Neural cell (in vitro differentiated cells): ENCODE measurements around the gene AP2A2. TPM values are rescaled to one million over a fixed set of nuclear protein-coding genes. Genes with fewer than 3 reads are reported as not detected.

Source experiments
- H2AFZ ChIP-seq: fragments of 200-600, 300-800 bp; sonication (generic), shearing (Covaris generic); 2 replicates; pipeline ENCODE4 v1.6.0; 2014; ENCODE audit warnings: low read depth, mild to moderate bottlenecking, antibody characterized with exemption, low read length, moderate library complexity
- H3F3A ChIP-seq: fragments of 200-600 bp; shearing (Covaris generic); 2 replicates; pipeline ENCODE4 v1.6.1; 2016; ENCODE audit warnings: mild to moderate bottlenecking, moderate library complexity, mixed read lengths, antibody characterized with exemption, low read length; ENCODE audit not compliant: insufficient read depth, poor library complexity, severe bottlenecking
- H3K27ac ChIP-seq: fragments of 200-600, 300-800 bp; sonication (generic), shearing (Covaris generic); 2 replicates; pipeline ENCODE4 v1.5.1; 2014; ENCODE audit warnings: mild to moderate bottlenecking, low read length, moderate library complexity
- H3K27me3 ChIP-seq: fragments of 300-800, 200-600 bp; sonication (generic), shearing (Covaris generic); 2 replicates; pipeline ENCODE4 v1.6.0; 2014; ENCODE audit warnings: mild to moderate bottlenecking, low read depth, low read length, moderate library complexity; ENCODE audit not compliant: insufficient read depth
- H3K36me3 ChIP-seq: fragments of 300-800, 200-600 bp; sonication (generic), shearing (Covaris generic); 2 replicates; pipeline ENCODE4 v1.5.1; 2014; ENCODE audit warnings: mild to moderate bottlenecking, antibody characterized with exemption, low read length, moderate library complexity; ENCODE audit not compliant: insufficient read depth
- H3K4me2 ChIP-seq: fragments of 300-800, 200-600 bp; sonication (generic), shearing (Covaris generic); 2 replicates; pipeline ENCODE4 v1.6.0; 2014; ENCODE audit warnings: mild to moderate bottlenecking, low read length
- H3K4me3 ChIP-seq: fragments of 300-800, 200-600 bp; sonication (generic), shearing (Covaris generic); 2 replicates; pipeline ENCODE4 v1.5.1; 2014; ENCODE audit warnings: mild to moderate bottlenecking, low read length, moderate library complexity
- H3K79me2 ChIP-seq: fragments of 200-600 bp; shearing (Covaris generic); replicated peaks from 2 replicates; pipeline ENCODE4 v1.6.0; 2014; ENCODE audit warnings: mild to moderate bottlenecking, low read length, moderate library complexity; ENCODE audit not compliant: insufficient read depth
- H3K9ac ChIP-seq: fragments of 300-800, 200-600 bp; sonication (generic), shearing (Covaris generic); 2 replicates; pipeline ENCODE4 v1.6.1; 2016; ENCODE audit warnings: mild to moderate bottlenecking, low read length, mixed read lengths
- H3K9me2 ChIP-seq: fragments of 200-600 bp; shearing (Covaris generic); 2 replicates; pipeline ENCODE4 v1.6.1; 2016; ENCODE audit warnings: mild to moderate bottlenecking, low read length, mixed read lengths; ENCODE audit not compliant: insufficient read depth
- H3K9me3 ChIP-seq: fragments of 200-600, 300-800 bp; sonication (generic), shearing (Covaris generic); 2 replicates; pipeline ENCODE4 v1.6.1; 2016; ENCODE audit warnings: mild to moderate bottlenecking, mixed run types, low read length, moderate library complexity, mixed read lengths
- H4K20me1 ChIP-seq: fragments of 200-600 bp; shearing (Covaris generic); 2 replicates; pipeline ENCODE4 v1.6.1; 2016; ENCODE audit warnings: mild to moderate bottlenecking, mixed run types; ENCODE audit not compliant: insufficient read depth
- EP300 ChIP-seq: fragments of 450-650 bp; conservative IDR thresholded peaks from 2 replicates; pipeline ENCODE4 v1.6.1; 2014; ENCODE audit warnings: antibody characterized with exemption, mild to moderate bottlenecking, moderate library complexity; ENCODE audit not compliant: poor library complexity, severe bottlenecking
- EZH2 ChIP-seq: fragments of 200-600, 300-800 bp; shearing (Covaris generic), sonication (generic); IDR thresholded peaks from 2 replicates; pipeline ENCODE4 v1.6.1; 2014; ENCODE audit warnings: antibody characterized with exemption, low read length, borderline replicate concordance, mild to moderate bottlenecking; ENCODE audit not compliant: insufficient read depth, poor library complexity, severe bottlenecking
- MXI1 ChIP-seq: fragments of 450-650 bp; conservative IDR thresholded peaks from 2 replicates; pipeline ENCODE4 v1.6.1; 2014; ENCODE audit warnings: antibody characterized with exemption, mild to moderate bottlenecking; ENCODE audit not compliant: poor library complexity, severe bottlenecking
- POLR2AphosphoS5 ChIP-seq: IDR thresholded peaks from 2 replicates; pipeline ENCODE4 v1.6.1; 2012
- RAD21 ChIP-seq: fragments of 450-650 bp; conservative IDR thresholded peaks from 2 replicates; pipeline ENCODE4 v1.6.1; 2014; ENCODE audit warnings: antibody characterized with exemption, mild to moderate bottlenecking, moderate library complexity
- REST ChIP-seq: IDR thresholded peaks from 2 replicates; pipeline ENCODE4 v1.6.1; 2012; ENCODE audit warnings: borderline replicate concordance
- SMC3 ChIP-seq: fragments of 450-650 bp; conservative IDR thresholded peaks from 2 replicates; pipeline ENCODE4 v1.6.1; 2014; ENCODE audit warnings: antibody characterized with exemption, mild to moderate bottlenecking, moderate library complexity; ENCODE audit not compliant: poor library complexity
- TAF1 ChIP-seq: IDR thresholded peaks from 2 replicates; pipeline ENCODE4 v1.6.1; 2012; ENCODE audit warnings: low read depth
- polyA plus RNA-seq: library from polyadenylated mRNA; depleted of rRNA; stranded (reverse); fragments of >200 nt; gene quantifications from 2 replicates; pipeline ENCODE4 v1.2.3, GENCODE V29; 2014
- TF ChIP-seq, protein P1 (sequence below): fragments of 450-650 bp; IDR thresholded peaks from 2 replicates; pipeline ENCODE4 v1.5.1; 2014; ENCODE audit warnings: antibody characterized with exemption, mild to moderate bottlenecking, moderate library complexity; ENCODE audit not compliant: poor library complexity, severe bottlenecking

AP2A2 gene
- polyA plus RNA-seq, 1 donor from 2014 or later: 46.5 TPM

DNA sequence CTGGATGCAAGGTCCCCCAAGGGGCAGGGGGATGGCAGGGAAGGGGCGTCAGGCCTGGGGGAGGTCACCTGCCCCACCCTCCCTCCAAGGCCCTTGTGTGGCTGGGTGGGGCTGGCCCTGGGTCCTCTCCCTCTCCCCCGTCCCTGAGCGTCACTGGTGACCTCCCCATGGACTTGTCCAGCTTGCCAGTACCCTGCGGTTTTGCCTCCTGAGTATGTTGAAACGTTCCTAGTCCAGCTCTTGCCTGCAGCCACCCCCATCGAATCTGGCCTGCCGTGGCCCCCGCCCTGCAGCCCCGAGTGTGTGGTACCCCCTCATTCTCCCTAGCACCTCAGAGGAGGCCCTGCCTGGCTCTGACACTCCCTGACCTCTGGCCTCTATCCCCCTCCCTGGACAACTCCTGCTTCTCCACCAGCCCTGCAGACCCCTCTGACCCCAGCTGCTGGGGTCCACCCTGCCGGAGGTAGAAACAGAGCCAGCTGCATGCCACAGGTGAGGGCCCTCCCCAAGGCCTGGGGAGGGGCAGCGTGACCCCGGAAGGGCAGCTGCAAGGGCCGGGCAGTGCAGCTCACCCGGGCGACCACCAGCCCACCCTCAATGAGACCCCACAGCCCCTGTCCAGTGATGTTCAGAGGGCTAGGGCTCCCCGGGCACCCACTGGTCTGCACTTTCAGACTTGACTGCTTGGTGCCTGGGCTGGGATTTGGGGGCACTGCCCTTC lies 114.9 kb downstream of the AP2A2 start:
- no peaks in the 10 kb centered on the region for H3K36me3 ChIP-seq
- H2AFZ ChIP-seq: no peak overlapping the region
- H3K27me3 ChIP-seq: no peaks in the 10 kb centered on the region
- no peaks in the 10 kb centered on the region for H3K9me3 ChIP-seq
- H3K4me2 ChIP-seq: no peak overlapping the region
- H4K20me1 ChIP-seq: no peaks in the 10 kb centered on the region
- H3K9ac ChIP-seq: no peak overlapping the region
- no peaks in the 10 kb centered on the region for H3K79me2 ChIP-seq
- H3K9me2 ChIP-seq: no peaks in the 10 kb centered on the region
- no peaks in the 10 kb centered on the region for H3F3A ChIP-seq
- no peak overlapping the region for H3K27ac ChIP-seq
- no peak overlapping the region for H3K4me3 ChIP-seq
- no peak for TF ChIP-seq EZH2
- no peak for TF ChIP-seq TAF1
- TF ChIP-seq MXI1: no peak
- TF ChIP-seq RAD21: no peak
- no peak for TF ChIP-seq SMC3
- TF ChIP-seq REST: no peak
- no peak for TF ChIP-seq EP300
- TF ChIP-seq, protein P1, sequence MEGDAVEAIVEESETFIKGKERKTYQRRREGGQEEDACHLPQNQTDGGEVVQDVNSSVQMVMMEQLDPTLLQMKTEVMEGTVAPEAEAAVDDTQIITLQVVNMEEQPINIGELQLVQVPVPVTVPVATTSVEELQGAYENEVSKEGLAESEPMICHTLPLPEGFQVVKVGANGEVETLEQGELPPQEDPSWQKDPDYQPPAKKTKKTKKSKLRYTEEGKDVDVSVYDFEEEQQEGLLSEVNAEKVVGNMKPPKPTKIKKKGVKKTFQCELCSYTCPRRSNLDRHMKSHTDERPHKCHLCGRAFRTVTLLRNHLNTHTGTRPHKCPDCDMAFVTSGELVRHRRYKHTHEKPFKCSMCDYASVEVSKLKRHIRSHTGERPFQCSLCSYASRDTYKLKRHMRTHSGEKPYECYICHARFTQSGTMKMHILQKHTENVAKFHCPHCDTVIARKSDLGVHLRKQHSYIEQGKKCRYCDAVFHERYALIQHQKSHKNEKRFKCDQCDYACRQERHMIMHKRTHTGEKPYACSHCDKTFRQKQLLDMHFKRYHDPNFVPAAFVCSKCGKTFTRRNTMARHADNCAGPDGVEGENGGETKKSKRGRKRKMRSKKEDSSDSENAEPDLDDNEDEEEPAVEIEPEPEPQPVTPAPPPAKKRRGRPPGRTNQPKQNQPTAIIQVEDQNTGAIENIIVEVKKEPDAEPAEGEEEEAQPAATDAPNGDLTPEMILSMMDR: no peak
- TF ChIP-seq POLR2AphosphoS5: no peak

DNA sequence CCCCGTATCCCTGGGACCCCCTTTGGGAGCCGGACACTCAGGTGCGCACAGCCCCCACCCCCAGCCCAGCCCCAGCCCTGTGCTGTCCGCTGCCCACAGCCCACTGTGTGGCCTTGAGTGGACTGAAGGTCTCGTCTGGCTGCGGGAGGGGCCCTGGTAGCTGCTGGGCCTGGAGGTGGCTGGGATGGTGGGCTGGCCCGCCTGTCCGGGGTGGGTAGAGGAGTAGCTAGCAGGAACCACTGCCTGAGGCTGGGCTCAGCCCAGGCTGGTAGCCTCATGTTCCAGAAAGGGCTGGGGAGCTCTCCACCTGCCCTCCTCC lies 115.4 kb downstream of the AP2A2 start:
- H2AFZ ChIP-seq: no peak overlapping the region
- TF ChIP-seq MXI1 (no peak), REST (no peak), EZH2 (no peak), RAD21 (no peak), EP300 (no peak), POLR2AphosphoS5 (no peak), TAF1 (no peak), SMC3 (no peak)
- TF ChIP-seq, protein P1: no peak
- no peaks in the 10 kb centered on the region for H3K9me2 ChIP-seq
- no peaks in the 10 kb centered on the region for H3K27me3 ChIP-seq
- H3K36me3 ChIP-seq: no peaks in the 10 kb centered on the region
- H3K27ac ChIP-seq: no peak overlapping the region
- H3K9me3 ChIP-seq: no peaks in the 10 kb centered on the region
- no peaks in the 10 kb centered on the region for H3K79me2 ChIP-seq
- H3K4me3 ChIP-seq: no peak overlapping the region
- no peaks in the 10 kb centered on the region for H3F3A ChIP-seq
- H4K20me1 ChIP-seq: no peaks in the 10 kb centered on the region
- H3K9ac ChIP-seq: no peak overlapping the region
- no peak overlapping the region for H3K4me2 ChIP-seq
